ENCODE data around the gene ZNF254.
"Not testable (repeated sequence)": the region's sequence is repeated elsewhere in the genome, so short reads cannot be mapped to it uniquely, and the experiment has no call there.

Gene ZNF254

DNA sequence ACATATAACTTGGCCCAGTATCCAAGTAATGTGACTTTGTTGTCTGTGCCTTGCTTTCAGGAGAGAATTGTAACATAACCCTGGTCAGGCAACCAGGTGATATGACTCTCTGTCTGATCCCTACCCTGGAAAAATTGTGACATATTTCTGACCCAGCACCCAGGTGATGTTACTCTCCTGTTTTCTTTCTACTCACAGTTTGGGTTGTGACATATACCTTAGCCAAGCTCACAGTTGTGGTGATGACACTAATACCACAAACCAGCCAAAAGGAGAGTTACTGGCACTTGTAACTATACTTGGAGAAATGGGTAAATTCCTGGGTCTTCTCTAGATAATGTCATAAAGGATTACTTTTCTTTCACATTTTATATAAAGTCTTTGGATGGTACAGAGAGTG lies 14.3 kb upstream of the ZNF254 start:
- DNase-seq: no peak

DNA sequence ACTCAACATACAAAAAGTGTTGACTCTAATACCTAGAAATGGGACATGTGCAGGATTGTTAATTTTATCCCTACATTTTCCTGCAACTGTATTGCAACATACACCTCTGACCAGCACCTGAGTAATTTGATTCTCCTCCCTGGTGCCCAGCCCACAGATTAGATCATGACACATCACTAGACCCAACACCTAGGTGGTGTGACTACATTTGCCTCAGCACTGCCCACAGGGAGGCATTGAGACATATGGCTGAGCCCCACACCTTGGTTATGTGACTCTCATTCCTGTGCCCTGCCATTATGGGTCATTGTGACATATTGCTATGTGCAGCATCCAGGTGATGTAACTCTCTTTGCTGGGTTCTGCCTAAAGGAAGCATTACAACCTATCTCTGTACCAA lies 13.2 kb upstream of the ZNF254 start:
- DNase-seq: no peak

DNA sequence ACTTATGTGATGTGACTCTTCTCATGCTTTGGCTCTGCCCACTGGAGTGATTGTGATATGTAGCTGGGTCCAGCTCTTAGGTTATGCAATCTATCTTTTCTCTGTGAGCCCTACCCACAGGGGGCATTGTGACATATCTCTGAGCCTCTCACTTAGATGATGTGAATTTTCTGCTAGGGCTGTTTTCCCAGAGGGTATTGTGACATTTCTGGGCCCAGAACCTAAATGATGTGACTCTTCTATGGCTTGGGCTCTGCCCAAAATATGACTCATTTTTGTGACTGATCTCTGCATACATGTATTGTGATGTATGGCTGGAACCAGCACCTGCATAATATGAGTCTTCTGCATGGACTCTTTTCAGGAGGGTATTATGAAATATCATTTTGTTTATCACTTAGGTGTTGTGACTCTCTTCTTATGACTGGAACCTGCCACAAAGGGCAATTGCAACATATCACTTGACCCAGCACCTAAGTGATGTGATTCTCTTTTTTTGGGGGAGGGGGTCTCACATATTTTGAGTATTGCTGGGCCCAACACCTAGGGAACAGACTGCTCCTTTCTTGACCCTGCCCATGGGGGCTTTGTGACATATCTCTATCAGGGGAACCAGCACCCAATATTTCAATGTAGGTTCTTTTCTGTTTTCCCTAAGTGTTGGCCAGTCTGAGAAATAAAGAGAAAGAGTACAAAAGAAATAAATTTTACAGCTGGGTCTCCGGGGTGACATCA lies 12.1 kb upstream of the ZNF254 start:
- DNase-seq: no peak

GRCh38 chr19:24075530-24075929 lies 11.5 kb upstream of the ZNF254 start:
- not testable (repeated sequence) for DNase-seq

DNA sequence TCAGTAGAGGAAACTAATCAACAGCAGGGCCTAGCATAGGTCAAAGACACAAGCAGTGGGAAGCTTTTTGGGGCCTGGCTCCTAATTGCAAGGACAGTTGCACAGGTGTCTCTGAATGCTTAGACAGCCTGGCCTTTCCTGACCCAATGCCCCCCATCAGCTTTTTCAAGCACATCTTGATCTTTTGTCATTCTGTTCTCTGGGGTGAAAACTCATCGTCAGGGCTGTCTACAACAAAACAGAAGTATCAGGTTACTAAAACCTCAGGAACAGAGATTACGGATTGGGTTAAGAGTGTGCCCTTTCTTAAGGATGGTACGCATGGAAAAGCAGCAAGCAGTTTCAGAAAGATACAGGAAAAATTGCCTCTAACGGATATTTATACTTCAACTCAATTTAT lies 8.3 kb upstream of the ZNF254 start:
- no peak for DNase-seq

DNA sequence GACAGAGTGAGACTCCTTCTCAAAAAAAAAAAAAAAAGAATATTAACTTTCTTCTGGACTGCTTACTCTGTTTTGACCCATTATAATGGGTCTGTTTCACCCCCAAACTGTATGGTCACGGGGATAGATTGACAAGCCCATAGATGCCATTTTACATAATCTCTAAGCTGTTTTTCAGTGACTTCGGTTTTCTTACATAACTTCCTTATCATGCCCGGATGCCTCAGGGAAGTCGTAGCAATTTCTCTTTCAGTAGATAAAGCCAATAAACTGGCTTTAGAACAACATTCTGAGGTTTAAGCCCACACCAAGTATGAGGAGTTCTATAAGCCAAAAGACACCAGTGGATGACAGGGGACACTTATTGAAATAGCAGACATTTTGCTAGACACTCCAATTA lies 5.9 kb upstream of the ZNF254 start:
- no peak for DNase-seq

DNA sequence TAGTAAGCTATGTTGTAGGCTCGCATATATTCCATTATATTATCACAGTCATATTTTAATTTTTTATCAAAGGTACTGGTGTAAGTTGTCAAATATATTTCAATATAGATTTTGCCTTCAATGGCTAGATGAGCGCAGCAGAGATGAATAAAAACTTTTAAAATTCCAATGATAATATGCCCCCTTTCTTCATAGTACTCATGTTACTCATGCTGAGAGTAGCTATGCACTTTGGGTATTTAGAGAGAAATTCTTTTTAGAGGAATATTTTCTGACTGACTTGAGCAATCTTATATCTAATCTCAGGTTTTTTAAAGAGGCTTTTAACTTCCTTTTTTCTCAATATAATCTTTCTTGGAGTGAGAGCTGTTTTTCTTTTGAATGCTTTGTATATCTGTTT lies 11.4 kb downstream of the ZNF254 start:
- DNase-seq: no peak

GRCh38 chr19:24099829-24100228 lies 12.8 kb downstream of the ZNF254 start:
- DNase-seq: no peak

DNA sequence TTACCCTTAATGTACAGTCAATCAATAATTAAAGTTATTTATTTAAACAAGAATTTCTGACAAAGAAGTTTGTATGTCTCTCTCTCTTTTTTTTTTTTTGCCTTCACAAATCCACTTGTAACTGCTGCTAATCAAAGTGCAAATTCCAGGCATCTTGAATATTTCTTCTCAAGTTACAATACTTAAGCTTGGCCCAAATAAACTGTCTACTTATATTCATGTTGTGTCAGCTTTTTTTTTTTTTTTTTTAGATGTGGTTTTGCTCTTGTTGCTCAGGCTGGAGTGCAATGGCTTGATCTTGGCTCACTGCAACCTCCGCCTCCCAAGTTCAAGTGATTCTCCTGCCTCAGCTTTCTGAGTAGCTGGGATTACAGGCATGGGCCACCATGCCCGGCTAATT lies 13.6 kb downstream of the ZNF254 start:
- DNase-seq: not testable (repeated sequence)

GRCh38 chr19:24101459-24102115 lies 14.6 kb downstream of the ZNF254 start:
- no peak for DNase-seq

GRCh38 chr19:24127601-24128000 lies 40.6 kb downstream of the ZNF254 start:
- DNase-seq: no peak

- DNase-seq: peak; percentile 70
Measured at GRCh38 chr19:24140099-24140498, 53.1 kb downstream of the ZNF254 start.

DNA sequence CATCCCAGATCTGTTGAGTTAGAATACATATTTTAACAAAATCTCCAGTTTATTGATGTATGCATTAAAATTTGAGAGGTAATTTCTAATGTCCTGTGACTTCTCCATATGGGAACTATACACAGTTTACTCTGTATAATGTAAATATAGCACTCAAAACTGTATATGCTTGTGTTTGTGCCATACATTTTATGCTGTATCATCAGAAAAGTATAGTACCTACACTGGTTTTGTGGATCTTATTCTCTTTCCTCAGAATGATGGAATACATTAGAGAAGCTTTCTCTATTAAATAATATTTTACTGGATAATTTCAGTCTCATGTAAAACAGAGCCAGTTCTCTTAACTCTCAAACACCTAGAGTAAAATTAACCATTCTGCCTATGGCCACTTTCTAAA lies 53.6 kb downstream of the ZNF254 start:
- DNase-seq: no peak

- no peak for DNase-seq
Measured at GRCh38 chr19:24141612-24142011, 54.6 kb downstream of the ZNF254 start.

- no peak for DNase-seq
Measured at GRCh38 chr19:24142771-24143170, 55.8 kb downstream of the ZNF254 start.

DNA sequence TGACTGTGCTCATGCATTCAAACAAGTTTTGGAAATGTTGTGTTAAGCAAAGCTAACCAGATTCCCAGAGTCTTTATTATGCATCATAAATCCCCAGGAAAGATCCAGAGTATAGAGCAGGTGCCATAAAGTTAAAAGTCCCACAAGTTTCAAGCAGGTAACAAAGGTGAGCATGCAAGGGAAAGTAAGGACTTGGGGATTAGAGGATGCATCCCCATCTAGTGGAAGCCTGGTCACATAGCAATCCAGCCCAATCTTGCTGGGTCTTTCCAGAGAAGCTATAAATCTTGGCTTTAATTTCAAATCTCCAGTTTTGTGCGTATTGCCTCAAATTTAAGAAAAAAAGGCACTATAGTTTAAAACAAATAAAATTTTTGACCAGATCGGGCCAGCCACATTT lies 72.7 kb downstream of the ZNF254 start:
- no peak for DNase-seq

GRCh38 chr19:24166055-24166454 lies 79.1 kb downstream of the ZNF254 start:
- DNase-seq: no peak

DNA sequence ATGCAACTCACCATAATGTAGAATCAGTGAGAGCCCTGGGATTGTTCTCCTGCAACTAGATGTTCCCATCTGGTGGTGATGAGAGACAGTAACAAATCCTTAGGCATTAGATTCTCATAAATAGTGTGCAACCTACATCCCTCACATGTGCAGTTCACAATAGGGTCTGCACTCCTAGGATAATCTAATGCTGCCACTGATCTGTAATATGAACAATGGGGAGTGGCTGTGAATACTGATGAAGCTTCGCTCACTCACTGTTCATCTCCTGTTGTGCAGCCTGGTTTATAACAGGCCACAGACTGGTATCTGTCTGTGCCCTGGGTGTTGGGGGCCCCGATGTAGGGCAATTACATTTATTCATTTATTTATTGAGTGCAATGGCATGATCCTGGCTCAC lies 86.9 kb downstream of the ZNF254 start:
- DNase-seq: no peak

DNA sequence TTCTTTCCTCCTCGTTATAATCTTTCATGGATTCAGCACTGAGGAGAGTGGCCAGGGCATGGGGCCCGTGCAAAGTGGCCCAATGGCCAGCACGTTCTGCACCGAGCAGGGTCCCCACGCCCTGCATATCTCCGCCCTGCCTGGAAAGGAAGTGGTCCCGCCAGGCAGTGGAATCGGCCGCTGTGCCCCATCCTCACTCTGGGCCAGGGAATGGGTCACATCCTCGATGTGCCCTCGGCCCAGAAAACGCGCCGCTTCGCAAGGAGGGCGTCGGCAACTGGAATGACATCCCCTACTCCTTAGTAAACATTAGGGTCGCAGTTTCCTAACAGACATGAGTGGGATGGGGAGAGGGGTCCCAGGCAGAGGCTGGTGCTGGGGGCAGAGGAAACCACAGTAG lies 90.7 kb downstream of the ZNF254 start:
- DNase-seq: no peak

- no peak for DNase-seq
Measured at GRCh38 chr19:24178207-24178606, 91.2 kb downstream of the ZNF254 start.
